Smooth muscle cell (in vitro differentiated cells): Measurements from ENCODE around the gene CCL20. TPM values are rescaled to one million over a fixed set of nuclear protein-coding genes. Genes with fewer than 3 reads are reported as not detected.

Experiments
- DNase-seq: peaks from one replicate; lab custom pipeline; 2025; ENCODE audit not compliant: unreplicated experiment; lab: John Stamatoyannopoulos, UW
- H2AFZ ChIP-seq: fragments of 200-600 bp; sonication (generic); 2 replicates; pipeline ENCODE4 v1.6.0; 2016; ENCODE audit warnings: antibody characterized with exemption, low read depth, mild to moderate bottlenecking
- H3F3A ChIP-seq: fragments of 200-600 bp; sonication (generic); 2 replicates; pipeline ENCODE4 v1.6.0; 2017; ENCODE audit warnings: antibody characterized with exemption, low read depth
- H3K27ac ChIP-seq: fragments of 200-600 bp; sonication (generic); 2 replicates; pipeline ENCODE4 v1.5.1; 2016; ENCODE audit warnings: low read depth, mild to moderate bottlenecking
- H3K27me3 ChIP-seq: fragments of 200-600 bp; sonication (generic); 2 replicates; pipeline ENCODE4 v1.6.1; 2016; ENCODE audit warnings: low read depth, mild to moderate bottlenecking
- H3K36me3 ChIP-seq: fragments of 200-600 bp; sonication (generic); 2 replicates; pipeline ENCODE4 v1.5.1; 2016; ENCODE audit warnings: low read depth
- H3K4me1 ChIP-seq: fragments of 200-600 bp; sonication (generic); 2 replicates; pipeline ENCODE4 v1.5.1; 2016; ENCODE audit warnings: low read depth
- H3K4me2 ChIP-seq: fragments of 200-600 bp; sonication (generic); 2 replicates; pipeline ENCODE4 v1.6.0; 2016; ENCODE audit warnings: mild to moderate bottlenecking
- H3K4me3 ChIP-seq: fragments of 200-600 bp; sonication (generic); 2 replicates; pipeline ENCODE4 v1.5.1; 2016; ENCODE audit warnings: mild to moderate bottlenecking
- H3K79me2 ChIP-seq: fragments of 200-600 bp; sonication (generic); 2 replicates; pipeline ENCODE4 v1.6.0; 2016; ENCODE audit warnings: low read depth, mild to moderate bottlenecking
- H3K9ac ChIP-seq: fragments of 200-600 bp; sonication (generic); 2 replicates; pipeline ENCODE4 v1.6.0; 2016; ENCODE audit warnings: low read depth
- H3K9me3 ChIP-seq: fragments of 200-600 bp; sonication (generic); replicated peaks from 2 replicates; pipeline ENCODE4 v1.5.1; 2016; ENCODE audit warnings: low read depth
- H4K20me1 ChIP-seq: fragments of 200-600 bp; sonication (generic); 2 replicates; pipeline ENCODE4 v1.6.0; 2016; ENCODE audit warnings: low read depth
- WGBS: methylation state at CpG from one replicate; pipeline ENCODE4 v1.1.7; 2016; ENCODE audit warnings: low lambda C conversion rate; 5-methylcytosine and 5-hydroxymethylcytosine counted together
- polyA plus RNA-seq: library from polyadenylated mRNA; unstranded; fragments of >200 nt; fragmentation: Nextera tagmentation; extraction: Ambion mirVana; gene quantifications from 2 replicates; pipeline ENCODE4 v1.2.1, GENCODE V29; 2016
- total RNA-seq: library from RNA; depleted of rRNA; stranded (reverse); fragments of >200 nt; gene quantifications from 2 replicates; pipeline ENCODE4 v1.2.3, GENCODE V29; 2014
- TF ChIP-seq, protein P1 (sequence below): fragments of 200-600 bp; sonication (generic); IDR thresholded peaks from 2 replicates; pipeline ENCODE4 v1.5.1; 2017; ENCODE audit warnings: borderline replicate concordance, mild to moderate bottlenecking, antibody characterized with exemption; ENCODE audit not compliant: insufficient read depth, poor library complexity, severe bottlenecking

CCL20 gene
- total and polyA plus RNA-seq, 2 experiments from 2014 or later, result 6.7 to 12.9 TPM

DNA sequence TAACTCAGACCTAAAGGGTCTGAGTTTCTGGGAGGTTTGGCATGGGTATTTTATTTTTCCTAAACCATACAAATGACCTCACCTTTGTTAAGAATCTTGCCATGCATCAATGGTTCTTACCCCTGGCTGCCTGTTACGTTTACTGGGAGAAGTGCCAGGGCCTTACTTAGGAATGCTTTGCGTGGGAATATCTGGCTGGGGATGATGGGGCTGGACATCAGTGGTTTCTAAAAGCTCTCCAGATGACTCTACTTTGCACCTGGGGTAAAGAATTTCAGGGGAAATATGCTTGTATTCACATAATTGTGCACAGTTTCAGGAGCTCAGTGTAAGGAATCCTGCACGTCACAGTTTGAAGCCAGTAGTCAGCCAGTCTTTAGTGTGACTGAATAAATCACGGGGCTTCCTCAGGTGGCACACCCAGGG is 39.6 kb downstream of the CCL20 start:
- TF ChIP-seq, protein P1, sequence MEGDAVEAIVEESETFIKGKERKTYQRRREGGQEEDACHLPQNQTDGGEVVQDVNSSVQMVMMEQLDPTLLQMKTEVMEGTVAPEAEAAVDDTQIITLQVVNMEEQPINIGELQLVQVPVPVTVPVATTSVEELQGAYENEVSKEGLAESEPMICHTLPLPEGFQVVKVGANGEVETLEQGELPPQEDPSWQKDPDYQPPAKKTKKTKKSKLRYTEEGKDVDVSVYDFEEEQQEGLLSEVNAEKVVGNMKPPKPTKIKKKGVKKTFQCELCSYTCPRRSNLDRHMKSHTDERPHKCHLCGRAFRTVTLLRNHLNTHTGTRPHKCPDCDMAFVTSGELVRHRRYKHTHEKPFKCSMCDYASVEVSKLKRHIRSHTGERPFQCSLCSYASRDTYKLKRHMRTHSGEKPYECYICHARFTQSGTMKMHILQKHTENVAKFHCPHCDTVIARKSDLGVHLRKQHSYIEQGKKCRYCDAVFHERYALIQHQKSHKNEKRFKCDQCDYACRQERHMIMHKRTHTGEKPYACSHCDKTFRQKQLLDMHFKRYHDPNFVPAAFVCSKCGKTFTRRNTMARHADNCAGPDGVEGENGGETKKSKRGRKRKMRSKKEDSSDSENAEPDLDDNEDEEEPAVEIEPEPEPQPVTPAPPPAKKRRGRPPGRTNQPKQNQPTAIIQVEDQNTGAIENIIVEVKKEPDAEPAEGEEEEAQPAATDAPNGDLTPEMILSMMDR, result no peak
- Histone ChIP-seq H4K20me1 (no peaks in the 10 kb centered on the region), H3K27me3 (no peaks in the 10 kb centered on the region), H3K4me3 (no peak overlapping the region), H3K9ac (no peak overlapping the region), H3K4me2 (no peak overlapping the region), H3K79me2 (no peaks in the 10 kb centered on the region), H3K4me1 (no peaks in the 10 kb centered on the region), H3K36me3 (no peaks in the 10 kb centered on the region), H3K9me3 (no peaks in the 10 kb centered on the region), H2AFZ (no peak overlapping the region), H3F3A (no peaks in the 10 kb centered on the region), H3K27ac (no peak overlapping the region)
- no peak for DNase-seq
- 78% methylated on average over 4 of the region's 4 CpGs for WGBS

DNA sequence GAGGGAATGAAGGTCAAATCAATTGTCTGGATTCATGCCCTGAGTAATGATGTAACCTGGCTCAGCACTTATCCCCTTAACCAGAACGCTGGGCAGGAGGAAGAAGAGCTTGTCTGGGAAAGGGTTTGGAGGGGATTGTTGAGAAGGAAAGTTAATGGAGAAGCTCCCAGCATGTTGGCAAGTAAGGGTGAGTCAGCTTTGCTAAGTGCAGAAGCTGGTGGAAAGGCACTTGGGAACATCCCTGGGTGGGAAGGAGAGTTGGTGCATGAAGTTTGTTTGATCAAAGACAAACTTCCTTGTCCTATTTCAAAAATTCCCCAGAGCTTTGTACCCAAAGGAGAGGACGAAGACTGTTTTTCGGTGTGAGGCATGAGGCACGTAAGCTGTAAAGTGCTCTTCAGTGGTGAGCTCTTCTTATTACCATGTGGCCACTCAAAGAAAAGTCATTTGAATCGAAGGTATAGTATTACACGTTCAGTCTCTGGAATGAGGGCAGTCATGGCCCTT is 40.2 kb downstream of the CCL20 start:
- Histone ChIP-seq H3K27ac (no peak overlapping the region), H3K4me2 (no peak overlapping the region), H3K9me3 (no peaks in the 10 kb centered on the region), H3K36me3 (no peaks in the 10 kb centered on the region), H3K4me1 (no peaks in the 10 kb centered on the region), H3K9ac (no peak overlapping the region), H2AFZ (no peak overlapping the region), H3K79me2 (no peaks in the 10 kb centered on the region), H3K4me3 (no peak overlapping the region), H3K27me3 (no peaks in the 10 kb centered on the region), H4K20me1 (no peaks in the 10 kb centered on the region), H3F3A (no peaks in the 10 kb centered on the region)
- WGBS, result 88% methylated on average over 6 of the region's 6 CpGs
- no peak for DNase-seq
- TF ChIP-seq, protein P1, result no peak

DNA sequence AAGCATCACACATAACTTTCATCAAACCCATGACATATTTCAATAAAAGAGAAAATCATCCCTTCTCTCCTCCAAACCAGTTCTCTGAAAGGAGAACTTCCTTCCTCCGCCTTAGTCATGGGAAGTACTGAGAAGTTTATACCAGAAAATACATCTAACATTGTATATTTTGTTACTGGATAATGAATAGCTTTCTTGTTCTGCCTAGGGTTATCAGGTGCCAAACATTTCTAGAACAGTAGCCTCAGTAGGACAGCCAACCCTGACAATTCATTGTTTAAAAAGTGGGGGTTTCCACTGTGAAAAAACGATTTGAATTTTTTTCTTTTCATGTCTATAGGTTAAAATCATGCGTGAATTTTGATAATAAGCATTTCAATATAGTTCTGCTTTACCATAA is 41.8 kb downstream of the CCL20 start:
- Histone ChIP-seq H3K4me2 (no peak overlapping the region), H3K4me1 (no peaks in the 10 kb centered on the region), H3F3A (no peaks in the 10 kb centered on the region), H3K9me3 (no peaks in the 10 kb centered on the region), H3K9ac (no peak overlapping the region), H3K27ac (no peak overlapping the region), H3K4me3 (no peak overlapping the region), H3K27me3 (no peaks in the 10 kb centered on the region), H3K36me3 (no peaks in the 10 kb centered on the region), H3K79me2 (no peaks in the 10 kb centered on the region), H4K20me1 (no peaks in the 10 kb centered on the region), H2AFZ (no peak overlapping the region)
- 89% methylated on average over 3 of the region's 3 CpGs for WGBS
- no peak for DNase-seq
- TF ChIP-seq, protein P1, result no peak

DNA sequence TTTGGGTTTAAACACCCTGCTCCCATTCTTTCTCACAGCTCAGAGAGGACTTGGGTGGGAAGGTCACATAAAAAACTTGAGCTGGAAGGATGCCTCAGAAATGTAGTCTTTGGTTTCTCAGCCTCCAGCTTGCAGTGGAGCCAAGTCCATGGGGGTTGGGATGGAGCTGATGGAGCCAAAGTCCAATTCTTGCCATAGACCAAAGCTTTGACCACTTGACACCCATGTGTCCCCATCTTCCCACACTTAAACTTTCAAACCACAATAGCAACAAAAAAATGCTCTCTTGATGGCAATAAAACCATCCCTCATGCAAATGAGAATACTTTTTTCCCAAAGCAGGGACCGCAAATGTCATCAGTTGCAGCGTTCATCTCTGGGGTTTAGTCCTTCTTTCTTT is 43.1 kb downstream of the CCL20 start:
- H3K36me3 ChIP-seq, result no peaks in the 10 kb centered on the region
- H2AFZ ChIP-seq, result no peak overlapping the region
- no peaks in the 10 kb centered on the region for H3F3A ChIP-seq
- no peak overlapping the region for H3K4me3 ChIP-seq
- no peak overlapping the region for H3K9ac ChIP-seq
- no peak overlapping the region for H3K27ac ChIP-seq
- no peaks in the 10 kb centered on the region for H3K27me3 ChIP-seq
- 92% methylated on average over 2 of the region's 2 CpGs for WGBS
- H3K4me1 ChIP-seq, result no peaks in the 10 kb centered on the region
- H4K20me1 ChIP-seq, result no peaks in the 10 kb centered on the region
- H3K4me2 ChIP-seq, result no peak overlapping the region
- no peaks in the 10 kb centered on the region for H3K79me2 ChIP-seq
- DNase-seq, result no peak
- no peaks in the 10 kb centered on the region for H3K9me3 ChIP-seq
- TF ChIP-seq, protein P1, result no peak
